HFF-Myc (cell line): ENCODE data around the gene LCN10.
A peak's percentile ranks its signal among the peaks of the same experiment; 100 is the strongest.

Source experiments
- DNase-seq: peaks from one replicate; pipeline ENCODE4 v3.0.0-alpha.2; 2011; ENCODE audit warnings: low read depth; ENCODE audit errors: extremely low read depth
- H3K4me3 ChIP-seq: replicated peaks from 2 replicates; pipeline ENCODE4 v1.5.1; 2011; ENCODE audit warnings: low read depth, mild to moderate bottlenecking, control low read depth, low read length
- TF ChIP-seq, protein P1 (sequence below): IDR thresholded peaks from 2 replicates; pipeline ENCODE4 v1.5.1; 2012; ENCODE audit warnings: mild to moderate bottlenecking, low read depth, low read length, control low read depth; ENCODE audit errors: missing control alignments

LCN10 gene

DNA sequence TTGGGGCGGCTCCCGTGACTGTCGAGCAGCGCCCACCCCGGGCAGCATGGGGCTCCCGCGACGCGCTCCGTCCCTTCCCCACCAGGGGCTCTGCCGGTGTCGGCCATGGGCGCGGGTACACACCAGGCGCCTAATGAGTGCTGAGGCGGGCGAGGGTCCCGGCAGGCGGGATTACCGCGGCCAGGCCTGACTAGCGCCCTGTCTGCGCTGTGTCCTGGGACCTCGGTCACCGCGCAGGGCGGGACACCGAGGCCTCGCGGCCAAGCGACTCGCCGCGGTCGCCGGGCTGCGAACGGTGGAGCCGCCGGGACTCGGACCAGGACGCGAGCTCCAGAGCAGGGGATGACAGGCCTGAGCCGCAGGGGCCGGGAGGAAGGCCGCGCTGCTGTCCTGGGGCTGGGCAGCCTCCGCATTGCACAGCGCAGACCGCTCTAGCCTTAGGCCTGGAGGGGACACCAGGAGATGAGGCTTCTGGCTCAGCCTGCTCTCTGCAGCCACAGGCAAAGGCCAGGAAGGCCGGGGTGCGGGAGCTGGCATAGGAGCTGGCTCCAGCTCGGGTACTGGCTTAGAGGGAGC lies 14.1 kb downstream of the LCN10 start:
- no peak for DNase-seq
- H3K4me3 ChIP-seq: peak overlapping the region; percentile 97
- TF ChIP-seq, protein P1, sequence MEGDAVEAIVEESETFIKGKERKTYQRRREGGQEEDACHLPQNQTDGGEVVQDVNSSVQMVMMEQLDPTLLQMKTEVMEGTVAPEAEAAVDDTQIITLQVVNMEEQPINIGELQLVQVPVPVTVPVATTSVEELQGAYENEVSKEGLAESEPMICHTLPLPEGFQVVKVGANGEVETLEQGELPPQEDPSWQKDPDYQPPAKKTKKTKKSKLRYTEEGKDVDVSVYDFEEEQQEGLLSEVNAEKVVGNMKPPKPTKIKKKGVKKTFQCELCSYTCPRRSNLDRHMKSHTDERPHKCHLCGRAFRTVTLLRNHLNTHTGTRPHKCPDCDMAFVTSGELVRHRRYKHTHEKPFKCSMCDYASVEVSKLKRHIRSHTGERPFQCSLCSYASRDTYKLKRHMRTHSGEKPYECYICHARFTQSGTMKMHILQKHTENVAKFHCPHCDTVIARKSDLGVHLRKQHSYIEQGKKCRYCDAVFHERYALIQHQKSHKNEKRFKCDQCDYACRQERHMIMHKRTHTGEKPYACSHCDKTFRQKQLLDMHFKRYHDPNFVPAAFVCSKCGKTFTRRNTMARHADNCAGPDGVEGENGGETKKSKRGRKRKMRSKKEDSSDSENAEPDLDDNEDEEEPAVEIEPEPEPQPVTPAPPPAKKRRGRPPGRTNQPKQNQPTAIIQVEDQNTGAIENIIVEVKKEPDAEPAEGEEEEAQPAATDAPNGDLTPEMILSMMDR: no peak

DNA sequence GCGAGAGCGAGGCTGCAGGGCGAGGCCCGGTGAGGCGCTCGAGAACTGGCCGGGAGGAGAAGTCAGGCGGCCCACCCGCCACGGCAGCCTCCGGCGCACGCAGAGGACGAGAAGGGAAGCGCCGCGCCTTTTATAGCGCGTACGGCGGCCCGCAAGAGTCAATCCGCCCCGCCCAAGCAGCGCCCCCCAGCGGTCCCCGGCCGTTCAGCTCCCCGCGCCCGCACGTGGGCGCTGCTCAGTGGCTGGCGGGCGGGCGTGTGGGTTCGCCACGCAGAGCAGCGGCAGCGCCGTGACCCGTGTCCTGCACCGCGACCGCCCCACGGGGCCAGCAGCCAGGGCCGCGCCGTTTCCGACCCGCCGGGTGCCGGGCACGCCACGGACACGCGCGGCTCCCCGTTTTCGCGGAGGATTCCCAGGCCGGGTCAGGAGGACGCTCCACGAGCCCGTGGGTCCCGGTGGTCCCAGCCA lies 14.6 kb downstream of the LCN10 start:
- TF ChIP-seq, protein P1: peak; percentile 74
- no peak for DNase-seq

DNA sequence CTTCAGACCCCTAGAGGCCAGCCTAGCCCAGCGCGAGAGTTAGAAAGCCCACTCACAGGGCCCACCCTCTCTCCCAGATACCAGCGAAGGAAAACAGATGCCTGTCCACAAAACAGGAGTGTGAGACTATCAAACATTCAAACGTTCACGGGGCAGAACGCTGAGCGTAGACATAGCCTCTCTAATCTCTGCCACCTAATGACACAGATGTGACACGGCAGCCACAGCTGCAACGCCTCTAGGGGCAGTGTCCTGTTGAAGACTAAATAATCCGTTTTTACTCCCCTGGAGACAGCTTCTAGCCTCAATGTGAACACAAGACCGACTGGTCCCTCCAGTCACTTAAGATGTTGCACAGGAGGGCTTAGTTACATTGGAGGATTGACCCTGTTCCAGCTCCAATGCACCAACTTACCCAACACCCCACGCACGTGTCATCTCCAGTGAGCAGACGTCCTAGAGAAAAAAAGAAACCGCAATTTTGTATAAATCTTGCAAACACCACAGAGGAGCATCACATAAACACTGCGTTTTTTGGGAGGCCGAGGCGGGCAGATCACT lies 16.0 kb downstream of the LCN10 start:
- no peak for DNase-seq
- H3K4me3 ChIP-seq: peak overlapping the region; percentile 97
- TF ChIP-seq, protein P1: peak; percentile 38

More for the DNA sequence above, 14.6 kb downstream of the LCN10 start:
- peak overlapping the region; percentile 97 for H3K4me3 ChIP-seq

DNA sequence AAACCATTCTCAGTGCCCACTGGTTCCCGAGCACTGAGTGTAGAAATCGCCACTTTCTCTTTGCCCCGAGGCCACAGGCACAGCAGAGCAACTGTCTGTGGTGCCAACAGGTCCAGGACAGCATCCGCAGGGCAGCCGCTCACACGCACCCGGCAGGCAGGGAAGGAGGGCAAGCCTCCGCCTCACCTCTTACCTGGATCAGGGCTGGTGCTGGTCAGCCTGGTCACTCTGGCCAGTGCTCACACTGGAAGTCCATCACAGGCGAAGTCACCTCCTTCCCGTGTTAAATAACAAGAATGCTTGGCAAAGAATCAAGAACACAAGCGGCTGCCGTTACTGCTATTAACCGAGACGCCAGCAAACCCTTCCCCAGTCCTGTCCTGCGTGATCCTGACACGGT lies 16.6 kb downstream of the LCN10 start:
- DNase-seq: no peak
- TF ChIP-seq, protein P1: no peak

DNA sequence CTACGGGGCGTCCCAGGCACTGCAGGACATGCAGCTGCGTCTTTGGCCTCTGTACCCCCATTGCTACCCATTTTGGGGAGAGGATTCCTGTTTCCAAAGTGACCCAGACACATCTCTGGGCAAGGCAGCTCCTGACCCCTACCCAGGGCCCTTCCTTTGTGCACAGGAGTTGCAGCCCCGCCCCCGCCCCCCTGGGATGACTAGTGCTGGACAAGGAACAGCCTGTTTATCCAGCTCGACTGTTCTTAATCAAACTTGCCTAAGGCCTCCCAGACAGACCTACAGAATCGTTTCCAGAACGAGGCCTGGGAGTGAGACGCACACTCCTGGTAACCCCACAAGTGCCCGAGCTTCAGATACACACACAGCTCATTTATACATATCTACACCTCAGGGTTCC lies 17.1 kb downstream of the LCN10 start:
- H3K4me3 ChIP-seq: peak overlapping the region; percentile 97
- TF ChIP-seq, protein P1: no peak
- no peak for DNase-seq

More for the DNA sequence above, 16.6 kb downstream of the LCN10 start:
- peak overlapping the region; percentile 97 for H3K4me3 ChIP-seq

DNA sequence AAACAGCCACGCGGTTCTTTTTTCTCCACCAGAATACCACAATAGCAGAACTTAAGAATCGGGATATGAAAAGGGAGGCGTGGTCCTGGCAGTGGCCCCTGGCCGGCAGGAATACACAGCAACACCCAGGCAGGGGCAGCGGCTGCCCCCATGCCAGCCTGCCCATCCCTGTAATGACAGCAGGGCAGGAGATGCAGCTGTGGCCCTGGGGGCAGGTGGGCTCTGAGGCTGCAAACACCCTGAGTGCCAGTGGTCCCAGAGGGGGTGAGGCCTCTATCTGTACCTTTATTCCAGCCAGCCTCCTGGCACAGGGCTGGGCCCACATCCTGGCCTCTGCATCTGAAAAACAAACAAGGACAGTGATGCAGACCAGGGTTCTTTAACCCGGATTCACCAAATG lies 18.0 kb downstream of the LCN10 start:
- H3K4me3 ChIP-seq: peak overlapping the region; percentile 97
- TF ChIP-seq, protein P1: no peak
- no peak for DNase-seq

DNA sequence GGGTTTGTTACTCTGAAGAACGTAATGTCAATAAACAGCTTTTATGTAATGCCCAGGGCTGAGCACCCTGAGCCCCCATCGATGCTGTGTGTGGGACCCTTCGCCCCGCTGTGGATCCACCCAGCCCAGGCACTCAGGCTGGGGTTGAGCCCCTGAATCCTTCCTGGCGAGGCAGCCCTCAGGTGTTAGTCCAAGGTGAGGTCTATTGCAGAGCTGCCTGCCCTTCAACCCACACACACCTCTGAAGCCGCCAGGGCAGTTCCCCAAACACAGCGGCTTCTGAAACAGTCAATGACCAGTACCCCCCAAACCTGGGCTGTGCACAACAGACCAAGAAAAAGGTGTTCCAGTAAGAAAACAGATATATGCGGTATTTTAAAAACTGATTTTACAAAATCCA lies 18.8 kb downstream of the LCN10 start:
- TF ChIP-seq, protein P1: no peak
- DNase-seq: no peak
- no peak overlapping the region for H3K4me3 ChIP-seq
